Tibial artery (tissue), 4 donors: ENCODE measurements around the gene C10orf90.

Source experiments
- DNase-seq, 2 donors: peaks; one replicate each; pipeline ENCODE4 v3.0.0-alpha.2; 2019
- H3K27ac ChIP-seq, 2 donors: fragments of 200-600 bp; sonication (generic) in 1 of 2; 1 replicate in 1 of 2; 2 replicates in 1 of 2; pipeline ENCODE4 v1.5.1; 2018 to 2019; ENCODE audit warnings: mild to moderate bottlenecking in 1 of 2
- H3K27me3 ChIP-seq, 2 donors: fragments of 200-600 bp; sonication (generic) in 1 of 2; one replicate each; pipeline versions ENCODE4 v1.5.1 to v1.6.0; 2016 to 2019
- H3K36me3 ChIP-seq, 3 donors: fragments of 200-600 bp; sonication (generic) in 2 of 3; one replicate each; pipeline ENCODE4 v1.5.1; 2016 to 2019; ENCODE audit warnings: mild to moderate bottlenecking in 2 of 3
- H3K4me1 ChIP-seq, 4 donors: fragments of 200-600 bp; sonication (generic) in 2 of 4; 1 replicate in 3 of 4; 2 replicates in 1 of 4; pipeline ENCODE4 v1.5.1; 2016 to 2019
- H3K4me3 ChIP-seq, 2 donors: fragments of 200-600 bp; sonication (generic) in 1 of 2; 1 replicate in 1 of 2; 2 replicates in 1 of 2; pipeline ENCODE4 v1.5.1; 2018 to 2019; ENCODE audit warnings: mild to moderate bottlenecking in 2 of 2
- H3K9me3 ChIP-seq, 3 donors: fragments of 200-600 bp; sonication (generic) in 1 of 3; one replicate each; pipeline ENCODE4 v1.5.1; 2016 to 2019
- CTCF ChIP-seq, 2 experiments: fragments of 200-600 bp in 1 of 2; fragments of 450-650 bp in 1 of 2; IDR thresholded peaks; one replicate each; pipeline ENCODE4 v1.5.1; 2017 to 2019; ENCODE audit warnings: antibody characterized with exemption in 2 of 2, mild to moderate bottlenecking in 1 of 2, moderate library complexity in 1 of 2
- intact Hi-C: fragments of 100-400 bp; cut with DNase I; formaldehyde crosslinking; loops from one replicate; pipeline ENCODE4 v1.15.0; 2023; ENCODE audit warnings: low total_unique reads

C10orf90 gene

GRCh38 chr10:126576336-126576735 is 94.2 kb downstream of the C10orf90 start:
- Histone ChIP-seq H3K27me3 (no peaks in the 10 kb centered on the region), H3K36me3 (no peaks in the 10 kb centered on the region), H3K9me3 (no peaks in the 10 kb centered on the region), H3K27ac (no peak overlapping the region), H3K4me1 (no peaks in the 10 kb centered on the region), H3K4me3 (no peak overlapping the region)
- TF ChIP-seq CTCF (IDR thresholded peaks at IDR 0.05) = no peak
- intact Hi-C loops = no loop called here
- DNase-seq = no peak

- Histone ChIP-seq H3K36me3 (no peaks in the 10 kb centered on the region), H3K4me1 (peaks cover 0 to 8% (median 1%) of the 10 kb centered on the region in 4 donors), H3K27ac (no peak overlapping the region), H3K4me3 (no peak overlapping the region), H3K9me3 (no peaks in the 10 kb centered on the region), H3K27me3 (no peaks in the 10 kb centered on the region)
- no peak for TF ChIP-seq CTCF (IDR thresholded peaks at IDR 0.05)
- intact Hi-C loops = no loop called here
- no peak for DNase-seq
These were observed 99.6 kb downstream of the C10orf90 start for GRCh38 chr10:126570621-126571602.

GRCh38 chr10:126570245-126570570 is 100.3 kb downstream of the C10orf90 start:
- H3K36me3 ChIP-seq = no peaks in the 10 kb centered on the region
- DNase-seq = no peak
- no peak for TF ChIP-seq CTCF (IDR thresholded peaks at IDR 0.05)
- H3K4me1 ChIP-seq = peaks cover 0 to 8% (median 1%) of the 10 kb centered on the region in 4 donors
- no peaks in the 10 kb centered on the region for H3K27me3 ChIP-seq
- no peak overlapping the region for H3K27ac ChIP-seq
- H3K9me3 ChIP-seq = no peaks in the 10 kb centered on the region
- intact Hi-C loops = no loop called here
- no peak overlapping the region for H3K4me3 ChIP-seq

GRCh38 chr10:126569513-126570244 is 100.8 kb downstream of the C10orf90 start:
- DNase-seq = no peak
- H3K4me3 ChIP-seq = no peak overlapping the region
- intact Hi-C loops = no loop called here
- H3K4me1 ChIP-seq = peaks cover 0 to 8% (median 1%) of the 10 kb centered on the region in 4 donors
- H3K36me3 ChIP-seq = no peaks in the 10 kb centered on the region
- no peaks in the 10 kb centered on the region for H3K9me3 ChIP-seq
- H3K27ac ChIP-seq = no peak overlapping the region
- no peaks in the 10 kb centered on the region for H3K27me3 ChIP-seq
- no peak for TF ChIP-seq CTCF (IDR thresholded peaks at IDR 0.05)

GRCh38 chr10:126568809-126569385 is 101.6 kb downstream of the C10orf90 start:
- Histone ChIP-seq H3K36me3 (no peaks in the 10 kb centered on the region), H3K4me3 (no peak overlapping the region), H3K9me3 (no peaks in the 10 kb centered on the region), H3K4me1 (peaks cover 0 to 8% (median 1%) of the 10 kb centered on the region in 4 donors), H3K27me3 (no peaks in the 10 kb centered on the region), H3K27ac (no peak overlapping the region)
- no peak for DNase-seq
- no peak for TF ChIP-seq CTCF (IDR thresholded peaks at IDR 0.05)
- intact Hi-C loops = no loop called here
